Stimulated activated CD4-positive, alpha-beta T cell treated with anti-CD3 and anti-CD28 coated beads, Interleukin-15, amount 100 ng/mL, for 48 hours (primary cell): ENCODE results near the gene RASGRF2.
"Not testable (repeated sequence)": the region's sequence is repeated elsewhere in the genome, so short reads cannot be mapped to it uniquely, and the experiment has no call there.

ENCODE experiments used
- DNase-seq, 2 donors: peaks; one replicate each; pipeline ENCODE4 v3.0.0-alpha.2; 2020; ENCODE audit warnings: low read depth in 2 of 2

Gene RASGRF2

GRCh38 chr5:81020478-81021167 lies 60.5 kb downstream of the RASGRF2 start:
- DNase-seq: no peak

- no peak for DNase-seq
These were observed 61.3 kb downstream of the RASGRF2 start for GRCh38 chr5:81021486-81021885.

GRCh38 chr5:81021951-81022687 lies 62.0 kb downstream of the RASGRF2 start:
- DNase-seq: no peak

- DNase-seq: no peak
These were observed 62.5 kb downstream of the RASGRF2 start for GRCh38 chr5:81022688-81023084.

- no peak for DNase-seq
These were observed 63.3 kb downstream of the RASGRF2 start for GRCh38 chr5:81023261-81023970.

- DNase-seq: no peak
These were observed 67.4 kb downstream of the RASGRF2 start for GRCh38 chr5:81027481-81028058.

- DNase-seq: not testable (repeated sequence)
These were observed 68.7 kb downstream of the RASGRF2 start for GRCh38 chr5:81028888-81029287.

GRCh38 chr5:81029736-81030135 lies 69.6 kb downstream of the RASGRF2 start:
- DNase-seq: not testable (repeated sequence)

- not testable (repeated sequence) for DNase-seq
These were observed 70.3 kb downstream of the RASGRF2 start for GRCh38 chr5:81030236-81031034.

GRCh38 chr5:81035522-81035921 lies 75.4 kb downstream of the RASGRF2 start:
- DNase-seq: no peak

- no peak for DNase-seq
These were observed 78.3 kb downstream of the RASGRF2 start for GRCh38 chr5:81038495-81038894.

GRCh38 chr5:81044868-81045267 lies 84.7 kb downstream of the RASGRF2 start:
- no peak for DNase-seq

- no peak for DNase-seq
These were observed 85.2 kb downstream of the RASGRF2 start for GRCh38 chr5:81045389-81045807.

GRCh38 chr5:81046041-81046440 lies 85.9 kb downstream of the RASGRF2 start:
- no peak for DNase-seq

- no peak for DNase-seq
These were observed 92.2 kb downstream of the RASGRF2 start for GRCh38 chr5:81052325-81052724.

GRCh38 chr5:81053282-81053681 lies 93.1 kb downstream of the RASGRF2 start:
- DNase-seq: not testable (repeated sequence)

- no peak for DNase-seq
These were observed 98.0 kb downstream of the RASGRF2 start for GRCh38 chr5:81058121-81058520.

GRCh38 chr5:81065492-81065891 lies 105.3 kb downstream of the RASGRF2 start:
- no peak for DNase-seq

GRCh38 chr5:81066102-81066501 lies 105.9 kb downstream of the RASGRF2 start:
- no peak for DNase-seq

- no peak for DNase-seq
These were observed 107.2 kb downstream of the RASGRF2 start for GRCh38 chr5:81067406-81067805.

GRCh38 chr5:81068063-81068462 lies 107.9 kb downstream of the RASGRF2 start:
- no peak for DNase-seq
